Gastroesophageal sphincter (tissue), 2 donors: ENCODE measurements around the gene ANKRD1.

ENCODE experiments used
- EP300 ChIP-seq: sonication (generic); formaldehyde crosslinking; IDR thresholded peaks from one replicate; pipeline ENCODE4 v1.6.1; 2017; ENCODE audit warnings: antibody characterized with exemption, mild to moderate bottlenecking
- POLR2A ChIP-seq, 2 donors: fragments of 450-650 bp; IDR thresholded peaks; one replicate each; pipeline ENCODE4 v1.6.1; 2017; ENCODE audit warnings: antibody characterized with exemption in 2 of 2, mild to moderate bottlenecking in 2 of 2, moderate library complexity in 1 of 2

DNA sequence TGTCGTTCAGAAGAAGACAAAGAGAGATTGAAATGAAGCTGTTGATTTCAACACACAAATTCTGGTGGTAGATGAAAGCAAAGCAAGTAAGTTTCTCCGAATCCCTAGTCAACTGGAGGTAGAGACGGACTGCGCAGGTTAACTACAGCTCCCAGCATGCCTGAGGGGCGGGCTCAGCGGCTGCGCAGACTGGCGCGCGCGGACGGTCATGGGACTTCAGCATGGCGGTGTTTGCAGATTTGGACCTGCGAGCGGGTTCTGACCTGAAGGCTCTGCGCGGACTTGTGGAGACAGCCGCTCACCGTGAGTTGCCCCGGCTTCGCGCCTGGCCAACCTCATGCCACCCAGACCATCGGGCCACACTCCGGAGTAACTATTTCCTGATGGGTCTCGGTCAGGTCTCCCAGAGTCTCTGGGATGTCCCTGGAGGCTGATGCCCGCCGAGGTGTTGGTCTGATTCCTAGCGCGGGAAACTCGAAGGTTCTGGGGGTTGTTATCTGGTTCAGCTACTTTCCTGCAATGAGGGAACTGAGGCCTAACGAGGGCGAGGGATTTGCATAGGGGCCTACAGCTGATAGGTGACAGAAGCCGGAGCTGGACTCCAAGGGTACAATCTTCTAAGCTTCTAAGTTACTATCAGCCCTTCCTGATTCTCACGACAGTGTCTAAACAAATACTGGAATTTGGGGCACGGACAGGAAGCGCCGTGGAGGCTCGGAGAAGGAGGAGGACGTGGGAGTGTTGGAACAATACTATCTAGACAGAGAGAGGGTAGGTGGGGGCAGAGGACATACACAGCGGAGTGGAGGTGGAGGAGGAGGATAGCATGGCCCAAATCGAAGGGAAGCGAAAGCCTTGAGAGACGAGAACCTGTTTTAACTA lies 48.9 kb downstream of the ANKRD1 start, which contains the start of gene RPP30:
- TF ChIP-seq POLR2A (IDR thresholded peaks at IDR 0.05) (no peak), EP300 (no peak)
